GM12873 (cell line): ENCODE data around the gene SLC6A6.
A peak's percentile ranks its signal among the peaks of the same experiment; 100 is the strongest.

Experiments
- TF ChIP-seq, protein P1 (sequence below): IDR thresholded peaks from 2 replicates; pipeline ENCODE4 v1.5.1; 2012; ENCODE audit warnings: low read depth, mild to moderate bottlenecking, moderate library complexity, low read length, control low read depth; ENCODE audit not compliant: insufficient read depth; ENCODE audit errors: missing control alignments

Gene SLC6A6

DNA sequence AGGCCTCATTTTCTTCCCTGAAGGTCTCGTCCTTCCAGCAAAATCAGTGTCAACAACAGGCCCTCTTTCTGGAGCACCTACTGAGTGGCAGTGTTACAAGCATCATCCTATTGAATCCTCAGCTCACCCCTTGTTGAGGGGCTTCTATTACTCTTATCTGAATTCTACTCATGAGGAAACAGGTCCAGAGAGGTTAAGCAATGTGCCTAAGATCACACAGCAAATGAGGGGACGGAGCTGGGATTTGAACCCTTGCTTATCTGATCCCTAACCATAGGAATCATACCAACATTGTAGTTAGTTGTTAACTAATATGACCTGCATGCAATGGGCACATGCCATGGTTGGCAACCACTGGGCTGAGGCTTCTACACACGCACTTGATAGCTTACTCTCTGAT lies 63.0 kb downstream of the SLC6A6 start:
- TF ChIP-seq, protein P1, sequence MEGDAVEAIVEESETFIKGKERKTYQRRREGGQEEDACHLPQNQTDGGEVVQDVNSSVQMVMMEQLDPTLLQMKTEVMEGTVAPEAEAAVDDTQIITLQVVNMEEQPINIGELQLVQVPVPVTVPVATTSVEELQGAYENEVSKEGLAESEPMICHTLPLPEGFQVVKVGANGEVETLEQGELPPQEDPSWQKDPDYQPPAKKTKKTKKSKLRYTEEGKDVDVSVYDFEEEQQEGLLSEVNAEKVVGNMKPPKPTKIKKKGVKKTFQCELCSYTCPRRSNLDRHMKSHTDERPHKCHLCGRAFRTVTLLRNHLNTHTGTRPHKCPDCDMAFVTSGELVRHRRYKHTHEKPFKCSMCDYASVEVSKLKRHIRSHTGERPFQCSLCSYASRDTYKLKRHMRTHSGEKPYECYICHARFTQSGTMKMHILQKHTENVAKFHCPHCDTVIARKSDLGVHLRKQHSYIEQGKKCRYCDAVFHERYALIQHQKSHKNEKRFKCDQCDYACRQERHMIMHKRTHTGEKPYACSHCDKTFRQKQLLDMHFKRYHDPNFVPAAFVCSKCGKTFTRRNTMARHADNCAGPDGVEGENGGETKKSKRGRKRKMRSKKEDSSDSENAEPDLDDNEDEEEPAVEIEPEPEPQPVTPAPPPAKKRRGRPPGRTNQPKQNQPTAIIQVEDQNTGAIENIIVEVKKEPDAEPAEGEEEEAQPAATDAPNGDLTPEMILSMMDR = no peak

DNA sequence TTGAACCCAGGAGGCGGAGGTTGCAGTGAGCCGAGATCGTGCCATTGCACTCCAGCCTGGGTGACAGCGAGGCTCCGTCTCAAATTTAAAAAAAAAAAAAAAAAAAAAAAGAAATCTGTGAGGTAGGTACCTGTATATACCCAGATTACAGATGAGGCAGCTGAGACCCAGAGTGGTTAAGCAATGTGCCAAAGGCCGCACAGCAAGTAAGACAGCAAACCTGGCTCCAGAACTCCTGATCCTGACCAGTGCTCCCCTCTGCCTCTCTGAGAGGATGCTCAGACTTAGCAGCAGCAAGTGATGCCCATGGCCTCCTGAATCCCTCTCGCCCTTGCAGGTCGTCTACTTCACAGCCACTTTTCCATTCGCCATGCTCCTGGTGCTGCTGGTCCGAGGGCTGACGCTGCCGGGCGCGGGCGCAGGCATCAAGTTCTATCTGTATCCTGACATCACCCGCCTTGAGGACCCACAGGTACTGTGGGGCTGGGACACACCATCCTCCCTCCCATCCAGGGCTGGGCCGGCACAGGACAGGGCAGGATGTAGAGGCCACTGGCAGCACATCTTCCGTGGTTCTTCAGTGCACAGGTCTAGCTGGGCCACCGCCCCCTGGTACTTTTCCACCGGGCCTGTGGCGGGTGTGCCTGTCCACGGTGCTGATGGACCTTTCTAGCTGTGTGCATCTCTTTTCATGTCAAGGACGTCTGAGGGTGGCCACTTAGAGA lies 63.9 kb downstream of the SLC6A6 start:
- TF ChIP-seq, protein P1 = no peak

DNA sequence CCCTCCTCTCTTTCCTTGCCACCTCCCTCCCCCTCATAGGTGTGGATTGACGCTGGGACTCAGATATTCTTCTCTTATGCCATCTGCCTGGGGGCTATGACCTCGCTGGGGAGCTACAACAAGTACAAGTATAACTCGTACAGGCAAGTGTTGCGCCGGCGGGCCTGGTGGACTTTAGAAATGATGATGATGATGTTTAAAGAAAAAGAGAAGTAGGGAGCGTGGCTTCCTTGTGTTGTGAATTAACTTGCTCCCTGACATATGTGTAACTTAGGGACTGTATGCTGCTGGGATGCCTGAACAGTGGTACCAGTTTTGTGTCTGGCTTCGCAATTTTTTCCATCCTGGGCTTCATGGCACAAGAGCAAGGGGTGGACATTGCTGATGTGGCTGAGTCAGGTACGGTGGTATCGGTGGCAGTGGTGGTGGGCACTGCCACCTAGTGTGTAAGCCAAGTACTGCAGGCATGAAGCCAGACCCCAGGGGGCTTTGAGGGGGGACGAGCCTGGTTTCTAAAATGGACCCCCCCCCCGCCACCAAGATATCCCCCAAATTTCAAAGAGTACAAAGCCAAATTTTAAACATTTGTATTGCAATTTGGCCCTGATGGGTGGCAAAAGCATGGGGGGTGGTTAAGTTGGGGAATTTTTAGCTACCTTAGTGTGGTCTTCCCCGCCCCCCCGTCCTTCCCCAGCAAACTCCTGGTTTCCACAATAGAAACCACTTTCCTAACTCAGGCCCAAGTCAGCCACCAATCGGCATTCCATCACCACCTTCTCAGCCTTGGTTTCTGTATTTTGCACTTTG lies 65.6 kb downstream of the SLC6A6 start:
- TF ChIP-seq, protein P1 = peak; percentile 90

DNA sequence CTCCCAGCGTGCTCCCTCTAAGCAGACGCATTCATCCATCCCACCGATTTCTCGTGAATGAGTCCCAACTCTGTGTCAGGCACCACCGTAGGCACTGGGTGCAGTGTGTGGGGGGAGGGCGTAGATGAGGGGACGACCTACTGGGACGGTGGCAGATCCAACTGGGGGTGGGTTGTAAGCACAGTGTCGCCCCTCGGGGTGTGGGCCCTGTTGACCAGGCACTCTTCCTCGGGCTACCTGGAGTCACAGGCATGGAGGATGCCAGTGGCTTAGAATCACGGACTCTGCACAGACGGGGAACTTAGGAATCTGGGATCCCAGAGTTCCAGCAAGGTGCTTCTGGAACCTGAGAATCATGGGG lies 66.2 kb downstream of the SLC6A6 start:
- TF ChIP-seq, protein P1 = no peak

DNA sequence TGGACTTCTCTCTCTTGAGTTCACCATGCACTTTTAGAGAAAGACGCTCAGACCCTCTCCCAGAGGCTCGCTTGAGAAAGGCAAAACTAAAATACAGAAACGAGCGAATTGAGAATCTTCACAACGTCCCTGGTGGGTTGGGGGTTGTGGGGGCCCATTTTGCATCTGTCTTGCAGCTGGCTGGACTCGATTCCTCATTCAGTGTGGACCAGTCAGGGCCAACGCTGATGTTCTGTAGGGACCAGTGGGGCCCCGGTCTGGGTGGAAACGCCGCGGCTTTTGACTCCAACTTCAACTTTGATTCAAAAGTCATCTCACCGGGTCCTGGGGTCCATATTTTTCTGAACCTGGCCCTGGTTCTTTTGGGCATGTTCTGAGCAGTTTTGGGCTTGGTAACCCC lies 68.1 kb downstream of the SLC6A6 start:
- TF ChIP-seq, protein P1 = no peak

DNA sequence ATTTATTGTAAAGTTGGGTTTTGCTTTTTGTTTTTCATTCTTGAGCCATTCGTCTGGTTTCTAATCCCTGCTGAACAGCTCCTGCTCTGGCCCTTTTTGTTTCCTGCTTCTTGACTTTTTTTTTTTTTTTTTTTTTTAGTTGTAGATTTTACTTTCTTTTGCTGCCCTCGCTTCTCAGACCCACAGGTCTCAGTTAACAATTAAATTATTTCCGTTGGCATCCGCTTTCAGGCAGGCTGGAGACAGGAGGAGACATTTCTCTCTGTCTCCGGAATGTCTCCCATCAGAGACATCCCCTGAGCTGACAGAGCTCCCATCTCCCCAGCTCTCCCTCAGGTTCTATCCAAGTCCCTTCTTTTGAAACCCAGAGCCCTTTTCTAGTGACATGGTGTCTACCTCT lies 68.6 kb downstream of the SLC6A6 start:
- TF ChIP-seq, protein P1 = no peak

DNA sequence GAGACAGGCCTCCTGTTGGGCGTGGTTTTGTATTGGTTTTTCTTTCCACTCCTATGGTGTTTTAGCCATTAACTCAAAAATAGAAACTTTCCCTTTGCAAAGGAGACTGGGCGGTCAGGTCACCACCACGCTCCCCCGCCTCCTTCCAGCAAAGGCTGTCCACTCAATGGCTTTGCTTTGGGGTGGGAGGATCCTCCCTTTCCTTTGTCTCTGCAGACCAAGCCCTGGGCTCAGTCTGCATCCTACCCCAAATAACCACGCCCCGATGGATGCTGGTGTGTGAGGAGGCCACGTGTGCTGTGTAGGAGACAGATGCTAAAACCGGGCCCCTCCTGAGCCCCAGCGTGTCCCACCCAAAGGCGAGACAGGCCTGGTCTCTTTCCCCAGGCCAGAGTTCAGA lies 69.3 kb downstream of the SLC6A6 start:
- TF ChIP-seq, protein P1 = no peak
